ENCODE results near the gene ARHGEF28.

GRCh38 chr5:73591698-73592501 is 34.1 kb upstream of the ARHGEF28 start:
- TF ChIP-seq, protein P1, sequence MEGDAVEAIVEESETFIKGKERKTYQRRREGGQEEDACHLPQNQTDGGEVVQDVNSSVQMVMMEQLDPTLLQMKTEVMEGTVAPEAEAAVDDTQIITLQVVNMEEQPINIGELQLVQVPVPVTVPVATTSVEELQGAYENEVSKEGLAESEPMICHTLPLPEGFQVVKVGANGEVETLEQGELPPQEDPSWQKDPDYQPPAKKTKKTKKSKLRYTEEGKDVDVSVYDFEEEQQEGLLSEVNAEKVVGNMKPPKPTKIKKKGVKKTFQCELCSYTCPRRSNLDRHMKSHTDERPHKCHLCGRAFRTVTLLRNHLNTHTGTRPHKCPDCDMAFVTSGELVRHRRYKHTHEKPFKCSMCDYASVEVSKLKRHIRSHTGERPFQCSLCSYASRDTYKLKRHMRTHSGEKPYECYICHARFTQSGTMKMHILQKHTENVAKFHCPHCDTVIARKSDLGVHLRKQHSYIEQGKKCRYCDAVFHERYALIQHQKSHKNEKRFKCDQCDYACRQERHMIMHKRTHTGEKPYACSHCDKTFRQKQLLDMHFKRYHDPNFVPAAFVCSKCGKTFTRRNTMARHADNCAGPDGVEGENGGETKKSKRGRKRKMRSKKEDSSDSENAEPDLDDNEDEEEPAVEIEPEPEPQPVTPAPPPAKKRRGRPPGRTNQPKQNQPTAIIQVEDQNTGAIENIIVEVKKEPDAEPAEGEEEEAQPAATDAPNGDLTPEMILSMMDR (IDR thresholded peaks at IDR 0.05; ENCODE audit: poor library complexity) = no peak
- TF ChIP-seq EZH2 (IDR thresholded peaks at IDR 0.05; ENCODE audit: borderline replicate concordance) = no peak
- TF ChIP-seq EZH2phosphoT487 (IDR thresholded peaks at IDR 0.05; ENCODE audit: low read depth, severe bottlenecking, unreplicated experiment) = no peak
